K562 (cell line): ENCODE measurements around the gene CIAO1. TPM values are rescaled to one million over a fixed set of nuclear protein-coding genes. Genes with fewer than 3 reads are reported as not detected.

Source experiments
- BRCA1 ChIP-seq, 2 experiments: fragments of 450-650 bp in 1 of 2; sonication (generic) in 1 of 2; formaldehyde crosslinking in 1 of 2; IDR thresholded peaks; 2 replicates each; pipeline versions ENCODE4 v1.5.0 to v1.6.1; 2017 to 2020; ENCODE audit warnings: mild to moderate bottlenecking in 1 of 2, missing genetic modification reagents in 1 of 2
- FOSL1 ChIP-seq: fragments of 200-800 bp; sonication (Bioruptor generic); conservative IDR thresholded peaks from 2 replicates; pipeline ENCODE4 v1.6.1; 2016; ENCODE audit warnings: missing genetic modification characterization, missing compliant biosample characterization
- HDAC6 ChIP-seq: IDR thresholded peaks from 2 replicates; pipeline ENCODE4 v1.6.1; 2012; ENCODE audit warnings: low read depth, mild to moderate bottlenecking, control low read depth, inconsistent platforms, low read length, moderate library complexity
- MCM2 ChIP-seq: fragments of 450-650 bp; IDR thresholded peaks from 2 replicates; pipeline ENCODE4 v1.6.1; 2017; ENCODE audit warnings: low read depth, mild to moderate bottlenecking
- MCM7 ChIP-seq, 2 experiments: fragments of 450-650 bp; IDR thresholded peaks; 2 replicates each; pipeline ENCODE4 v1.6.1; 2016 to 2018
- NR2C1 ChIP-seq, 2 experiments: fragments of 450-650 bp; IDR thresholded peaks; 2 replicates each; pipeline ENCODE4 v1.6.1; 2017; ENCODE audit warnings: mild to moderate bottlenecking in 2 of 2, antibody characterized with exemption in 1 of 2, inconsistent platforms in 1 of 2, missing compliant biosample characterization in 1 of 2, missing genetic modification characterization in 1 of 2
- PHF20 ChIP-seq: fragments of 450-650 bp; IDR thresholded peaks from 2 replicates; pipeline ENCODE4 v1.6.1; 2018; ENCODE audit not compliant: partially characterized antibody
- PTBP1 ChIP-seq: fragments of 200-400 bp; formaldehyde crosslinking; IDR thresholded peaks from 2 replicates; pipeline ENCODE4 v1.6.1; 2017; ENCODE audit warnings: low read depth, low read length
- SP1 ChIP-seq: sonication (generic); formaldehyde crosslinking; IDR thresholded peaks from 2 replicates; pipeline ENCODE4 v1.8.1; 2022; ENCODE audit warnings: mild to moderate bottlenecking, missing genetic modification reagents
- STAG1 ChIP-seq: sonication (generic); formaldehyde crosslinking; IDR thresholded peaks from 2 replicates; pipeline ENCODE4 v1.5.0; 2020; ENCODE audit warnings: missing genetic modification reagents, borderline replicate concordance
- ZBTB2 ChIP-seq: fragments of 450-650 bp; IDR thresholded peaks from 2 replicates; pipeline ENCODE4 v1.6.1; 2016; ENCODE audit warnings: antibody characterized with exemption
- ZNF217 ChIP-seq: sonication (generic); formaldehyde crosslinking; IDR thresholded peaks from 2 replicates; pipeline ENCODE4 v1.8.0; 2022; ENCODE audit warnings: mild to moderate bottlenecking, missing genetic modification reagents
- ZNF232 ChIP-seq: sonication (generic); formaldehyde crosslinking; IDR thresholded peaks from 2 replicates; pipeline ENCODE4 v1.8.0; 2022; ENCODE audit warnings: mild to moderate bottlenecking, missing genetic modification reagents
- ZNF354B ChIP-seq: fragments of 250-450 bp; sonication (Bioruptor Pico); IDR thresholded peaks from 2 replicates; pipeline ENCODE4 v1.4.0; 2020
- ZNF407 ChIP-seq: fragments of 450-650 bp; IDR thresholded peaks from 2 replicates; pipeline ENCODE4 v1.6.1; 2016; ENCODE audit warnings: low read depth
- polyA plus RNA-seq, 8 experiments: library from polyadenylated mRNA; depleted of rRNA in 4 of 8; stranded (reverse) in 5 of 8; unstranded in 3 of 8; fragments of >200 nt; fragmentation: Nextera tagmentation in 2 of 8; fragmentation: Illumina TruSeq in 1 of 8; extraction: Ambion mirVana in 2 of 8; extraction: Trizol in 1 of 8; gene quantifications; 2 replicates each; pipeline versions ENCODE4 v1.2.1 to v1.2.3, GENCODE V29; 2011 to 2014; ENCODE audit warnings: inconsistent platforms in 1 of 8, missing spikeins in 1 of 8
- total RNA-seq, 7 experiments: library from RNA; depleted of rRNA in 6 of 7; stranded (reverse); fragments of >200 nt in 6 of 7; fragmentation: Illumina TruSeq in 2 of 7; extraction: Trizol in 2 of 7; gene quantifications; 2 replicates each; pipeline versions ENCODE4 v1.2.1 to v1.2.3, GENCODE V29; 2011 to 2021; ENCODE audit warnings: low replicate concordance in 1 of 7
- TF ChIP-seq, protein P1 (sequence below): fragments of 250-450 bp; sonication (Bioruptor Pico); IDR thresholded peaks from 2 replicates; pipeline ENCODE4 v1.5.0; 2020; ENCODE audit warnings: mild to moderate bottlenecking, borderline replicate concordance

Gene CIAO1
- total and polyA plus RNA-seq, 9 of the 15 experiments (the other 6 are each of a cell fraction or from before 2014, with no cell fraction given), result 11.4 to 156 (median 92.8) TPM

DNA sequence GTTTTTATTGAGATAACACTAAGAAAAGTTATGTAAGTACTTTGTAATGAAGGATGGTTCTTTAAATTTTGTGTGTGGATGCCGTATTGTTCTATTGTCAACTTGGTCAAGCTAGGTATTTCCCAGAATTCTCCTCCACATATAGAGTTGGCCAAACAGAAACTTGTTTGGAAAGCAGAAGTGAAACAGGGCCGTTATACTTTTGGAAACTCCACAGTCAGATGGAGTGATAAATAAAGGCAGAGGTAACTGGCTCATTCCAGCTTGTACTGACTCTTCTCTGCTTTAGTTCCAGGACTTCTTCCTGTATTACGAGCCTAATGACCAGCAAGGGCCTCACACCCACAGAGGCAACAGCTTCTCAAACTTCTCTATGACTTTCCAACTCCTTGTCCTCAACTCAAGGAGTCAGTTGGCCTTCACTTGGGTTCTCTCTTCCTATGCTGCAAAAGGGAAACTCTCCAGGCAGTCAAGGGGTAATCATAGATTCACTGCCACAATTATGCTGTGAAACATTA is 41.0 kb upstream of the CIAO1 start (continued):
- TF ChIP-seq FOSL1 (tag), result 0 out of 2 replicates have a peak, but pooled peaks have one; percentile 14
- TF ChIP-seq NR2C1 (IDR thresholded peaks at IDR 0.05), result no peak
- peak; percentile 63 for TF ChIP-seq NR2C1 (tag; IDR thresholded peaks at IDR 0.05)
- TF ChIP-seq ZNF354B, result peak; percentile 78
- no peak for TF ChIP-seq ZBTB2
- TF ChIP-seq ZNF232 (CRISPR knock-in tag), result no peak
- TF ChIP-seq MCM7 (IDR thresholded peaks at IDR 0.05), result no peak; a peak in 1 of 4 replicates
- TF ChIP-seq SP1 (CRISPR knock-in tag), result no peak
- TF ChIP-seq, protein P1, sequence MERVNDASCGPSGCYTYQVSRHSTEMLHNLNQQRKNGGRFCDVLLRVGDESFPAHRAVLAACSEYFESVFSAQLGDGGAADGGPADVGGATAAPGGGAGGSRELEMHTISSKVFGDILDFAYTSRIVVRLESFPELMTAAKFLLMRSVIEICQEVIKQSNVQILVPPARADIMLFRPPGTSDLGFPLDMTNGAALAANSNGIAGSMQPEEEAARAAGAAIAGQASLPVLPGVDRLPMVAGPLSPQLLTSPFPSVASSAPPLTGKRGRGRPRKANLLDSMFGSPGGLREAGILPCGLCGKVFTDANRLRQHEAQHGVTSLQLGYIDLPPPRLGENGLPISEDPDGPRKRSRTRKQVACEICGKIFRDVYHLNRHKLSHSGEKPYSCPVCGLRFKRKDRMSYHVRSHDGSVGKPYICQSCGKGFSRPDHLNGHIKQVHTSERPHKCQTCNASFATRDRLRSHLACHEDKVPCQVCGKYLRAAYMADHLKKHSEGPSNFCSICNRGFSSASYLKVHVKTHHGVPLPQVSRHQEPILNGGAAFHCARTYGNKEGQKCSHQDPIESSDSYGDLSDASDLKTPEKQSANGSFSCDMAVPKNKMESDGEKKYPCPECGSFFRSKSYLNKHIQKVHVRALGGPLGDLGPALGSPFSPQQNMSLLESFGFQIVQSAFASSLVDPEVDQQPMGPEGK (CRISPR knock-in tag), result no peak
- TF ChIP-seq PHF20, result no peak
- TF ChIP-seq STAG1 (CRISPR knock-in tag), result no peak
- TF ChIP-seq ZNF407, result no peak
- no peak for TF ChIP-seq ZNF217 (CRISPR knock-in tag)
- TF ChIP-seq PTBP1, result no peak
- no peak for TF ChIP-seq MCM2
- no peak for TF ChIP-seq BRCA1 (IDR thresholded peaks at IDR 0.05)
- TF ChIP-seq BRCA1 (CRISPR knock-in tag; IDR thresholded peaks at IDR 0.05), result no peak
- no peak for TF ChIP-seq HDAC6
